Fibroblast of lung (primary cell): ENCODE measurements around the gene FBXO7.

Experiments used
- EZH2 ChIP-seq: IDR thresholded peaks from 2 replicates; pipeline ENCODE4 v1.5.1; 2012; ENCODE audit warnings: low read length, control low read depth, mild to moderate bottlenecking; ENCODE audit errors: missing control alignments
- TF ChIP-seq, protein P1 (sequence below), 2 donors: IDR thresholded peaks in 1 of 2; conservative IDR thresholded peaks in 1 of 2; 1 replicate in 1 of 2; 2 replicates in 1 of 2; pipeline ENCODE4 v1.5.1; 2011 to 2012; ENCODE audit warnings: low read length in 2 of 2, control low read depth in 1 of 2, inconsistent platforms in 1 of 2, low read depth in 1 of 2, mild to moderate bottlenecking in 1 of 2

DNA sequence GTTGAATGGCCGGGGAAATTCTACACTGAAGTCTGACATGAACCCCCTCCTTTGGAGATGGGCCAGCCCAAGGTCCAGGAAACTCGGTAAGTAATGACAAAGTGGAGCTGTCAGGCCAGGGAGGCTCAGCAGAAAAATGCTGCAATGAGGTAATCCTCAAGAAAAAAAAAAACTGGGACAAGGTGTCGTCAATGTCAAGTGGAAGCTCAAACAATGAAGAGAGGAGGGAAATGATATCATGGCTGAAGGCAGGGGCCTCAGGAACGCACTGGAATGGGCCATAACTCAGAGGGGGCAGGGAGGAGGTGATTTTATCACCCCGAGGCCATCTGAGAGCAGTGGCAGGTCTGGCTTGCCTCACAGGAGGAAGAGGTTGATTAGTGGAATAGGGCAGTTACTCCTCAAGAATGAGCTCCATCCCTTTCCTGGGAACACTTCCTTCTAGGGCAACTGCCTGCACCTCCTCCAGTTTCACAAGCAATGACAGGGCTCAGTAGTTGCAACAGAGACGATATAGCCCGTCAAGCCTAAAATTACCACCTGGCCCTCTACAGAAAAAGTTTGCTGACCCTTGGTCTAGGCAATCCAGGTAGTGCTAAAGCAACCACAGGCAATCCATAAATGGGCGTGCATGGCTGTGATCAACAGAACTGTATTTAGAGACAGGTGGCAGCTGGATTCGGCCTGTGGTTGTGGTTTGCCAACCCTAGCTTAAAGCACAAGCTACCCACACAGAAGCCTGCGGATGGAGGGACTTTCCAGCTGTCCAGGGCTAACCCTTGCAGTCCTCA, 65.2 kb downstream of the FBXO7 start:
- TF ChIP-seq, protein P1, sequence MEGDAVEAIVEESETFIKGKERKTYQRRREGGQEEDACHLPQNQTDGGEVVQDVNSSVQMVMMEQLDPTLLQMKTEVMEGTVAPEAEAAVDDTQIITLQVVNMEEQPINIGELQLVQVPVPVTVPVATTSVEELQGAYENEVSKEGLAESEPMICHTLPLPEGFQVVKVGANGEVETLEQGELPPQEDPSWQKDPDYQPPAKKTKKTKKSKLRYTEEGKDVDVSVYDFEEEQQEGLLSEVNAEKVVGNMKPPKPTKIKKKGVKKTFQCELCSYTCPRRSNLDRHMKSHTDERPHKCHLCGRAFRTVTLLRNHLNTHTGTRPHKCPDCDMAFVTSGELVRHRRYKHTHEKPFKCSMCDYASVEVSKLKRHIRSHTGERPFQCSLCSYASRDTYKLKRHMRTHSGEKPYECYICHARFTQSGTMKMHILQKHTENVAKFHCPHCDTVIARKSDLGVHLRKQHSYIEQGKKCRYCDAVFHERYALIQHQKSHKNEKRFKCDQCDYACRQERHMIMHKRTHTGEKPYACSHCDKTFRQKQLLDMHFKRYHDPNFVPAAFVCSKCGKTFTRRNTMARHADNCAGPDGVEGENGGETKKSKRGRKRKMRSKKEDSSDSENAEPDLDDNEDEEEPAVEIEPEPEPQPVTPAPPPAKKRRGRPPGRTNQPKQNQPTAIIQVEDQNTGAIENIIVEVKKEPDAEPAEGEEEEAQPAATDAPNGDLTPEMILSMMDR (conservative IDR thresholded peaks at IDR 0.05 in 1 of 2, IDR thresholded peaks at IDR 0.05 in 1 of 2; ENCODE audit: low read depth in 1 of 2, low read length in 2 of 2) = no peak
- no peak for TF ChIP-seq EZH2
